ENCODE measurements around the gene TRPC6.

Gene TRPC6

DNA sequence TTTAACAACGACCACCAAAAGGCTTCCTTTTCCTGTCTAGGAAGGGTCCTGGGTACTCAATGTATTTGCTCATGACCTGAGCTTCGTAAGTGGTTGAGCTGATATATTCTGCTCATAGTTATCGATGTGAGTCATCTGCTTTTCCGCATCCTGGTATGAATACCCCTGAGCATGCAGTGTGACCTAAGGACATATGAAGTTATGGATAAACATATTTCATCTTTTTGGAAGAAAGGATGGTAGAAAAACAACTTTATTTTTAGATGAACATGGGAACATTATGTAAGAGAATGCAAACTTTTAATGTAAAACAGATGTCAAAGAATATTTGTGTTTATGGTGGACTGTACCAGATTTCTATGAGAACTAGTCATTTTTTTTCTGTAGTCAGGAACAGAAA, 28.4 kb downstream of the TRPC6 start:
- H3K27ac ChIP-seq = no peak overlapping the region

DNA sequence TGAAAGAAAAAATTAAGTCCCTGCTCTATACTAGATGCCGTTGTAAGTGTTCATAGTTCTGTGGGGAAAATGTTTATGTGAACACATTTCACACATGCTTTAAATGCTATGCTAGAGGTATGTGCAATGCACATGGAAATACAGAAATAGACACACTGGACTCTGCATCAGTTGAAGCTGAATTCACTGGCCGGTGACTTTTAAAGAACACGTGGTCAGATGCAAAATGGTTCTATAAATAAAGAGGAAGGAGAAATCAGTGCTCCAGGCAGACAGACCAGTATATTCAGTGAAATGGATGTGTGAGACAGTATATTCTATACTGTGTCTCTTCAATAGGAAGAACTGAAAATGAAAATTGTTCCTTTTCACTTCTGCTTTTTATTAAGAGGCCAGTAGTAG, 29.9 kb downstream of the TRPC6 start:
- Histone ChIP-seq H3K4me3 (no peak overlapping the region), H3K36me3 (ENCODE audit: insufficient read depth, low read length) (no peaks in the 10 kb centered on the region), H3K27ac (no peak overlapping the region), H3K9me3 (ENCODE audit: low read depth, low read length) (no peaks in the 10 kb centered on the region), H3K9ac (ENCODE audit: insufficient read length) (no peak overlapping the region)
- no peak for DNase-seq (ENCODE audit: low read depth, low spot score)
- TF ChIP-seq EZH2 (IDR thresholded peaks at IDR 0.05) = no peak
- TF ChIP-seq POLR2AphosphoS5 (IDR thresholded peaks at IDR 0.05; ENCODE audit: borderline replicate concordance, low read depth, low read length) = no peak
- no peak for TF ChIP-seq FOXP2 (optimal IDR thresholded peaks at IDR 0.05; ENCODE audit: control extremely low read depth, extremely low read length, insufficient read depth)

More for the DNA sequence above, 28.4 kb downstream of the TRPC6 start:
- TF ChIP-seq FOXP2 (optimal IDR thresholded peaks at IDR 0.05; ENCODE audit: control extremely low read depth, extremely low read length, insufficient read depth) = no peak
- no peak for TF ChIP-seq POLR2AphosphoS5 (IDR thresholded peaks at IDR 0.05; ENCODE audit: borderline replicate concordance, low read depth, low read length)
- TF ChIP-seq EZH2 (IDR thresholded peaks at IDR 0.05) = no peak
- Histone ChIP-seq H3K36me3 (ENCODE audit: insufficient read depth, low read length) (no peaks in the 10 kb centered on the region), H3K4me3 (no peak overlapping the region), H3K9ac (ENCODE audit: insufficient read length) (no peak overlapping the region), H3K9me3 (ENCODE audit: low read depth, low read length) (no peaks in the 10 kb centered on the region)
- no peak for DNase-seq (ENCODE audit: low read depth, low spot score)

DNA sequence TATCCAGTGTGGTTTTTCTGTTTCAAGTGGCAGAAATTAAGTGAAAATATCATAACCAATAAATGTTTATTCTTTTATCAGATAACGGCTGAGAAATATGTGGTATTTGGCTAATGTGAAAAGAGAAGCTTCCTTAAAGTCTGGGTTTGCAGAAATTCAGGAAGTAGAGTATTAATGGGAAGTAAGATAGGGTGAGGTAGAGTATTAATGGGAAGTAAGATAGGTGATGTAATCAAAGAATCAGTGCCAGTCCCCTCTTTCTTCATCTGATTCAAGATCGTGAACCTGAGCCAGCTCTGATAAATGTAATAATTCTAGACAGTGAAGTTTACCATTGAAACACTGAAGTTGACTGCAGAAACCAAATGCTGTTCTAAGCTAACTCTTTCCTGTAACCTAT, 30.9 kb downstream of the TRPC6 start:
- H3K9ac ChIP-seq (ENCODE audit: insufficient read length) = no peak overlapping the region
- H3K36me3 ChIP-seq (ENCODE audit: insufficient read depth, low read length) = no peaks in the 10 kb centered on the region
- no peak for TF ChIP-seq POLR2AphosphoS5 (IDR thresholded peaks at IDR 0.05; ENCODE audit: borderline replicate concordance, low read depth, low read length)
- TF ChIP-seq EZH2 (IDR thresholded peaks at IDR 0.05) = no peak
- no peak for TF ChIP-seq FOXP2 (optimal IDR thresholded peaks at IDR 0.05; ENCODE audit: control extremely low read depth, extremely low read length, insufficient read depth)
- no peak overlapping the region for H3K4me3 ChIP-seq
- H3K9me3 ChIP-seq (ENCODE audit: low read depth, low read length) = no peaks in the 10 kb centered on the region
- DNase-seq (ENCODE audit: low read depth, low spot score) = no peak
- H3K27ac ChIP-seq = no peak overlapping the region

DNA sequence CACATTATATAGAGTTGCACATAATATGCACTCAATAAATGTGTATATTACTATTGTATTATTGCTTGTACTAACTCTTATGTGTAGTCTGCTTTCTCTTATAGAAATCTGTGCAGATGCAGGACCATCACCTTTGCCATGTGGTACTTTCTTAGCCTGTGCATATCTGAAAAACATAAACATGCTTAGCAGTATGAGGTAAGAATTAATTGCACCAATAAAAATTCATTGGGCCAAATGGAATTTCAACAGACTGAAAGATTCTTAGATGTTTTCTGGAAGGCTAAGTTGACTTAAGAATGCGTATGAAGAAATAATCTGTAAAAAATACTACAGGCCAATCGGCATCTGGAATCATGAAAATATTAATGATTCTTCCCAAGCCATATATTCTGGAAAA, 55.3 kb downstream of the TRPC6 start:
- DNase-seq (ENCODE audit: low read depth, low spot score) = no peak
- H3K27ac ChIP-seq = no peak overlapping the region
- TF ChIP-seq POLR2AphosphoS5 (IDR thresholded peaks at IDR 0.05; ENCODE audit: borderline replicate concordance, low read depth, low read length) (no peak), EZH2 (IDR thresholded peaks at IDR 0.05) (no peak), FOXP2 (optimal IDR thresholded peaks at IDR 0.05; ENCODE audit: control extremely low read depth, extremely low read length, insufficient read depth) (no peak)
- no peaks in the 10 kb centered on the region for H3K9me3 ChIP-seq (ENCODE audit: low read depth, low read length)
- no peak overlapping the region for H3K4me3 ChIP-seq
- no peaks in the 10 kb centered on the region for H3K36me3 ChIP-seq (ENCODE audit: insufficient read depth, low read length)
- H3K9ac ChIP-seq (ENCODE audit: insufficient read length) = no peak overlapping the region

DNA sequence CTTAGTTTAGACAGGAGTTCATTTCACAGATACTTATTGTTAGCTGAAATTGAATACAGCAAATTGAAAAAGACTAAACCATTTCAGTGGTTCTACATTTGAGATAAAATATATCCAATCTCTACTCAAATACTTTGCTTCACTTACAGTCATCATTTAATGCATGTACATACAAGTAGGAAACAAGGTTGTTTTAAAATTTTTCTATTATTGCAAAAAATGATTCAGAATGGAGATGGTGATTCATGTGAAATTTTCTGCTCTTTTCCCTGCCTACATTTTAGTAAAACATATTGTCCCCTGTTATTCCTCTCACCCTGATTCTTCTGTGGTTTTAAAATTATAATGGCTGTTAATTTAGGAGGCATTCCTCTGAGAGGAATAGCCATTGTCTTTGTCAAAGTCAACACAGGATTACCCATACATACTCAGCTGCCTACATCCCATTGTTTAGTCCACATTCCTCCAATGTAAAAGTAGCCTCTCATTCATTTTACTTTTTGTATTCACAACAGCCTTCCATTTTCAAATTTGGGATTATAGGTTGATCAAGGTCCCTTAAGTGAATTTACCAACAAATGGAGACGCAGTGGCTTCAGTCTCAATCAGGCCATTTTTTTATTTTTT, 60.1 kb downstream of the TRPC6 start:
- Histone ChIP-seq H3K27ac (no peak overlapping the region), H3K9me3 (ENCODE audit: low read depth, low read length) (no peaks in the 10 kb centered on the region), H3K9ac (ENCODE audit: insufficient read length) (no peak overlapping the region), H3K36me3 (ENCODE audit: insufficient read depth, low read length) (no peaks in the 10 kb centered on the region), H3K4me3 (no peak overlapping the region)
- TF ChIP-seq FOXP2 (optimal IDR thresholded peaks at IDR 0.05; ENCODE audit: control extremely low read depth, extremely low read length, insufficient read depth) (no peak), POLR2AphosphoS5 (IDR thresholded peaks at IDR 0.05; ENCODE audit: borderline replicate concordance, low read depth, low read length) (no peak), EZH2 (IDR thresholded peaks at IDR 0.05) (no peak)
- DNase-seq (ENCODE audit: low read depth, low spot score) = no peak

DNA sequence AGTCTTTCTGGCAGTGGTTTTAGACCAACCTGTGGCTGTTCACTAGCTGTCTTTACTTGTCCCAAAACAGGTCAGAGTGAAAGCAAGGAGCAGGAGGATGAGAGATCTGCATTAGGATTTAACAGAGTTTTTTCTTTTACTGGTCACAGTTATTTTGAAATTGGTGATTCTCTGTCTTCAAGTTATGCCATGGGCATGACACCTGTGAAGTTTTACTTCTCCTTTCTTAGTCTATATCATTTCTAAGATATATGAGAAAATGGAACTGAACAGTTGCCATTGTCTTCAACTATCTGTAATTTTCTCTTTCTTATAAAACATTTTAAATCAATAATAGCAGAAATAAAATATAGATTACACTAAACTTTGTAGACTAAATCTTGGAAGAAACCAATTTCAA, 60.6 kb downstream of the TRPC6 start:
- H3K9me3 ChIP-seq (ENCODE audit: low read depth, low read length) = no peaks in the 10 kb centered on the region
- no peak for DNase-seq (ENCODE audit: low read depth, low spot score)
- H3K27ac ChIP-seq = no peak overlapping the region
- no peak overlapping the region for H3K9ac ChIP-seq (ENCODE audit: insufficient read length)
- no peaks in the 10 kb centered on the region for H3K36me3 ChIP-seq (ENCODE audit: insufficient read depth, low read length)
- no peak for TF ChIP-seq POLR2AphosphoS5 (IDR thresholded peaks at IDR 0.05; ENCODE audit: borderline replicate concordance, low read depth, low read length)
- no peak for TF ChIP-seq FOXP2 (optimal IDR thresholded peaks at IDR 0.05; ENCODE audit: control extremely low read depth, extremely low read length, insufficient read depth)
- no peak for TF ChIP-seq EZH2 (IDR thresholded peaks at IDR 0.05)
- H3K4me3 ChIP-seq = no peak overlapping the region

DNA sequence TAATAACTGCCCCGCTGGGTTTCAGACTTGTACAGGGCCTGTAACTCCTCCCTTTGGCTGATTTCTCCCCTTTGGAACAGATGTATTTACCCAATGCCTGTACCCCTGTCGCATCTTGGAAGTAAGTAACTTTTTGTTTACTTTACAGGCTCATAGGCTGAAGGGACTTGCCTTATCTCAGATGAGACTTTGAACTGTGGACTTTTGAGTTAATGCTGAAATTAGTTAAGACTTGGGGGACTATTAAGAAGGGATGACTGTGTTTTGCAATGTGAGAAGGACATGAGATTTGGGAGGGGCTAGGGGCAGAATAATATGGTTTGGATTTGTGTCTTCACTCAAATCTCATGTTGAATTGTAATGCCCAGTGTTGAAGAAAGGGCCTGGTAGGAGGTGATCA, 62.0 kb downstream of the TRPC6 start:
- TF ChIP-seq EZH2 (IDR thresholded peaks at IDR 0.05) (no peak), FOXP2 (optimal IDR thresholded peaks at IDR 0.05; ENCODE audit: control extremely low read depth, extremely low read length, insufficient read depth) (no peak), POLR2AphosphoS5 (IDR thresholded peaks at IDR 0.05; ENCODE audit: borderline replicate concordance, low read depth, low read length) (no peak)
- no peak overlapping the region for H3K27ac ChIP-seq
- H3K4me3 ChIP-seq = no peak overlapping the region
- DNase-seq (ENCODE audit: low read depth, low spot score) = no peak
- no peaks in the 10 kb centered on the region for H3K9me3 ChIP-seq (ENCODE audit: low read depth, low read length)
- H3K36me3 ChIP-seq (ENCODE audit: insufficient read depth, low read length) = no peaks in the 10 kb centered on the region
- H3K9ac ChIP-seq (ENCODE audit: insufficient read length) = no peak overlapping the region

DNA sequence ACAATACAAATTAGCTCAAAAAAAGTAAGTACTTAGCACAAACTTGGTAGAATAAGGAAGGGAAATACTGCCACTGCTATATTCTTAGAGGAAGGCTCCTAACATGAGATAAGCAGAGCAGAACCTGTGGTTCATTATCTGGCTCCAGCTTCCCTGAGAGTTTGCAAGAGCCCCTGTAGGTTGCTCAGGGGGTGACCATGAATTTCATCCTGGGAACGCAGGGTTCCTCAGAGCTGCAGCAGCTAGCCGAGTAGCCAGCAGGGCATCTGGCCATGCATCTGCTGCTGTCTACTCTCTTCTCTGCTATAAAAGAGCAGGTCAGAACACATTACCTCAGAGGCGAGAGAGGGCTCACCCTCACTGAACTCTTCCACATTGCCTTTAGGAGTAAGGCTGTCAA, 67.3 kb downstream of the TRPC6 start:
- no peak overlapping the region for H3K4me3 ChIP-seq
- H3K27ac ChIP-seq = no peak overlapping the region
- H3K9me3 ChIP-seq (ENCODE audit: low read depth, low read length) = no peaks in the 10 kb centered on the region
- H3K36me3 ChIP-seq (ENCODE audit: insufficient read depth, low read length) = no peaks in the 10 kb centered on the region
- DNase-seq (ENCODE audit: low read depth, low spot score) = no peak
- TF ChIP-seq POLR2AphosphoS5 (IDR thresholded peaks at IDR 0.05; ENCODE audit: borderline replicate concordance, low read depth, low read length) (no peak), EZH2 (IDR thresholded peaks at IDR 0.05) (no peak), FOXP2 (optimal IDR thresholded peaks at IDR 0.05; ENCODE audit: control extremely low read depth, extremely low read length, insufficient read depth) (no peak)
- no peak overlapping the region for H3K9ac ChIP-seq (ENCODE audit: insufficient read length)

DNA sequence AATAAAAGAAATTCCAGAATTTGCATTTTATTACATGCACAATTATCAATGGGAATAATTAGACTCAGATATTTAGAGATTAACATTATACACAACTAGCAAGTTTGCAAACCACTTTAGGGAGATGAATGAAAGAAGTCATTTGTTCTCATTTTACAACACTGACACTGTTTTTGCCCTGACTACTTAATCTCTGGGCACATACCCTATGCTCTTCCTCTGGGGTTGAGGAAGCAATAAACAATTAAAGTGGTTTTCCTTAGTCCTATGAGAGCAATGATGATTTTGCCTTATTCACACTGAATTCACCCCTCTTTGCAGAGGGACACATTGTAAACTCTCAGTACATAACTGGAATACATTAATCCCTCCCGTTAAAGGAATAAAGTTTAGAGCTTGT, 72.7 kb downstream of the TRPC6 start:
- DNase-seq (ENCODE audit: low read depth, low spot score) = no peak
- no peak overlapping the region for H3K9ac ChIP-seq (ENCODE audit: insufficient read length)
- no peaks in the 10 kb centered on the region for H3K9me3 ChIP-seq (ENCODE audit: low read depth, low read length)
- no peaks in the 10 kb centered on the region for H3K36me3 ChIP-seq (ENCODE audit: insufficient read depth, low read length)
- no peak for TF ChIP-seq POLR2AphosphoS5 (IDR thresholded peaks at IDR 0.05; ENCODE audit: borderline replicate concordance, low read depth, low read length)
- TF ChIP-seq EZH2 (IDR thresholded peaks at IDR 0.05) = no peak
- TF ChIP-seq FOXP2 (optimal IDR thresholded peaks at IDR 0.05; ENCODE audit: control extremely low read depth, extremely low read length, insufficient read depth) = no peak
- no peak overlapping the region for H3K4me3 ChIP-seq
- no peak overlapping the region for H3K27ac ChIP-seq

Measured in SK-N-MC (cell line).